ENCODE results near the gene SOS2.
"Not testable (repeated sequence)": the region's sequence is repeated elsewhere in the genome, so short reads cannot be mapped to it uniquely, and the experiment has no call there.

Gene SOS2

DNA sequence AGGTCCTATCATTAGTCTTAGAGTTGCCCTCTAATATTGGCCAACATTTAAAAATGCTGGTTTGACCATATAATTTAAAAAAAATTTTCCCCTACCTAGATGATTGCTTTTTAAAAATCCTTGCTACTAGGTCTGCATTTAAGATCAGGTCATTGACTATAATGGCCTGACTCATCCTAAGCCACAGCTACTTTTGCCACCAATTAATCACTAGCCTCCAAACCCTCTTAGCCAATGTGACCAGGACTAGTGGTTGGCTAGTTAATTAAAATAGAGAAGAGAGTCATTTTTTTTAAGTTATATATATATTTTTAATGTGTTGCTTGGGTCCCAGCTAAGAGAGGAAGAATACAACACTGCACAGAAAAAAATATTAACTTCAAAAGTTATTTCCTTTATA lies 57.5 kb downstream of the SOS2 start:
- peaks cover 32 to 96% (median 49%) of the 10 kb centered on the region in 11 experiments for H3K36me3 ChIP-seq
- no peak for TF ChIP-seq Cebpa-rat (IDR thresholded peaks at IDR 0.05)
- H3K27ac ChIP-seq, result no peak overlapping the region
- no peaks in the 10 kb centered on the region for H3K27me3 ChIP-seq
- H3K9ac ChIP-seq, result no peak overlapping the region
- H3K9me3 ChIP-seq (replicated peaks in 1 of 11), result no peaks in the 10 kb centered on the region
- 0 out of 20 replicates have a peak, but pooled peaks cover 0 to 5% (median 0%) of the 10 kb centered on the region in 10 experiments for H3K4me1 ChIP-seq
- no peak overlapping the region for H3K4me2 ChIP-seq
- no peak overlapping the region for H3K4me3 ChIP-seq
- H4K20me1 ChIP-seq, result no peaks in the 10 kb centered on the region

DNA sequence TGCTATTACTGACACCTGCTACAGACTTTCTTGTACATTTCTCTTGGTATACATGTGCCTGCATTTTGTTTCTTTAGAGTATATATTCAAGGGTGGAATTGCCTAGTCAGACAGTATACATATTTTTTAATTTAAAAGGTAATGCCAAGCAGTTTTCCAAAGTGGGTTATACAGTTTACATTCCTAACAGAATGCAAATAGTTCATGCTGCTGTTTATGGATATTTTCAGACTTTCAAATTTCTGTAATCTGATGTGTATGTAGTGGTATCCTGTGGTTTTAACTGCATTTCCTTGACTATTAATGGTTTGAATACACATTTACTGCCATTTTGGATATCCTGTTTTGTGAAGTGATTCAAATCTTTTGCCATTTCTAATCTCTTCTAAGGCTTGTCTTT lies 59.5 kb downstream of the SOS2 start:
- Histone ChIP-seq H3K27ac (no peak overlapping the region), H4K20me1 (no peaks in the 10 kb centered on the region), H3K4me3 (no peak overlapping the region), H3K4me2 (no peak overlapping the region; a peak in 1 of 22 replicates), H3K36me3 (peaks cover 23 to 96% (median 40%) of the 10 kb centered on the region in 11 experiments), H3K9me3 (replicated peaks in 1 of 11) (no peaks in the 10 kb centered on the region), H3K9ac (no peak overlapping the region), H3K27me3 (no peaks in the 10 kb centered on the region), H3K4me1 (0 out of 20 replicates have a peak, but pooled peaks cover 0 to 5% (median 0%) of the 10 kb centered on the region in 10 experiments)
- no peak for TF ChIP-seq Cebpa-rat (IDR thresholded peaks at IDR 0.05)

DNA sequence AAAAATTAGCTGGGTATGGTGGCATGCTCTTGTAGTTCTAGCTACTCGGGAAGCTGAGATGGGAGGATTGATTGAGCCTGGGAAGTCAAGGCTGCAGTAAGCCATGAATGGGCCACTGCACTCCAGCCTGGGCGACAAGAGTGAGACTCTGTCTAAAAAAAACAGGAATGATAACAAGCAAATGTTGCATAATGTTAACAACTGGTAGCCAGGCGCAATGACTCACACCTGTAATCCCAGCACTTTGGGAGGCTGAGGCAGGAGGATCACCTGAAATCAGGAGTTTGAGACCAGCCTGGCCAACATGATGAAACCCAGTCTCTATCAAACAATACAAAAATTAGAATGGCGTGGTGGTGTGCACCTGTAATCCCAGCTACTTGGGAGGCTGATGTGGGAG lies 64.0 kb downstream of the SOS2 start:
- TF ChIP-seq Cebpa-rat (IDR thresholded peaks at IDR 0.05), result 0 out of 22 replicates have a peak, but pooled peaks of 1 of the 11 experiments have one; percentile 20
- H3K27me3 ChIP-seq; H3K27ac ChIP-seq; H4K20me1 ChIP-seq; H3K4me2 ChIP-seq; H3K9me3 ChIP-seq (replicated peaks in 1 of 11); H3K4me1 ChIP-seq; H3K4me3 ChIP-seq; H3K9ac ChIP-seq: not testable (repeated sequence)
- peaks cover 8 to 86% (median 29%) of the 10 kb centered on the region in 11 experiments; a peak in 20 of 22 replicates for H3K36me3 ChIP-seq

DNA sequence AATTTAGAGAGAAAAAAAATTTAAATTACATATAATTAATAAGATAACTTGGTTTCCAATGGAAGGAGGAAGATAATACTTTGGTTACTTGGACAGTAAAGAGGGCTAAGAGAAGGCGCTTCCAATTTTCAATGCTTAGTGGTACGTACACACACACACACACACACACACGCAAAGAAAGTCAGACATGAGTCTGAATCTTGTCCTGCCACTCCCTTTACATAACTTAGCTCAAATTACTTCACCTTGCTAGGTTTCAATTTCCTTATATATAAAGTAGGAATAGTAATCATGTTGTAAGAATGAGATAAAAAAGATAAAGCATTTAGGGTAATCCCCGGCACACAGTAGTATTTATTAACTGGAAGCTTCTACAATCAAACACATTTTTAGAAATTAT lies 75.3 kb downstream of the SOS2 start:
- no peak overlapping the region for H3K9ac ChIP-seq
- 0 out of 22 replicates have a peak, but pooled peaks cover 0 to 3% (median 0%) of the 10 kb centered on the region in 11 experiments for H4K20me1 ChIP-seq
- H3K9me3 ChIP-seq (replicated peaks in 1 of 11), result no peaks in the 10 kb centered on the region
- H3K4me1 ChIP-seq, result peaks cover 0 to 8% (median 5%) of the 10 kb centered on the region in 10 experiments; a peak in 13 of 20 replicates
- no peak overlapping the region for H3K27ac ChIP-seq
- H3K4me3 ChIP-seq, result no peak overlapping the region
- H3K27me3 ChIP-seq, result no peaks in the 10 kb centered on the region
- peaks cover 45 to 95% (median 67%) of the 10 kb centered on the region in 11 experiments for H3K36me3 ChIP-seq
- H3K4me2 ChIP-seq, result no peak overlapping the region
- TF ChIP-seq Cebpa-rat (IDR thresholded peaks at IDR 0.05), result no peak

DNA sequence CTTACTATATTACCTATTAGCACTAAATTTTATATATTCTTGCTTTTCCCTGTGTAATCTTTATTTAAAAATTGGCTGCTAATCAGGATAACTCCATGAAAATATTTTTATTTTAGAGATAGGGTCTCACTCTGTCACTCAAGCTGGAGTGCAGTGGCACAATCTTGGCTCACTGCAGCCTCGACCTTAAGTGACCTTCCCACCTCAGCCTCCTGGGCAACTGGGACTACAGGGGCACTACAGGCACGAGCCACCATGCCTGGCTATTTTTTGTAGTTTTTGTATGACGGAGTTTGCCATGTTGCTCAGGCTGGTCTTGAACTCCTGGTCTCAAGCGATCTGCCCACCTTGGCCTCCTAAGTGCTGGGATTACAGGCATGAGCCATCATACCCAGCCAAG lies 82.6 kb downstream of the SOS2 start:
- H3K4me3 ChIP-seq, result no peak overlapping the region
- H3K36me3 ChIP-seq, result peaks cover 51 to 95% (median 71%) of the 10 kb centered on the region in 11 experiments

DNA sequence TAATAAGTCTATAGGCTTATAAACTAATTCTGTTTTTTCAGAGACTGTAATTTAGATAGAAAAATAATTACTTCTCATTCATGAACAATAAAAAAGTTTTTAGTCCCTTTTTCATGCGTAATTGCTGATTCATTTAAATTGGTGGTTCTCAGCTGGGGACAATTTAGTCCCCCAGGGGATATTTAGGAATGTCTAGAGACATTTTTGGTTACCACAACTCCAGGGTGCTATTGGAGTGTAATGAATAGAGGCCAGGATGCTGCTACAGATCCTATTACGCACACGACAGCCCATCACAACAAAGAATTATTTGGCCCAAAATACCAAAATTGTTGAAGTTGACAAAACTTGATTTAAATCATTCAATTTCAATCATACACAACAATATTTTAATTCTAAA lies 92.2 kb downstream of the SOS2 start:
- Histone ChIP-seq H3K27ac (no peak overlapping the region), H3K36me3 (peaks cover 7 to 75% (median 22%) of the 10 kb centered on the region in 11 experiments; a peak in 21 of 22 replicates), H3K4me3 (no peak overlapping the region), H3K4me1 (no peaks in the 10 kb centered on the region), H4K20me1 (0 out of 22 replicates have a peak, but pooled peaks cover 0 to 3% (median 0%) of the 10 kb centered on the region in 11 experiments), H3K9ac (no peak overlapping the region), H3K27me3 (no peaks in the 10 kb centered on the region), H3K9me3 (replicated peaks in 1 of 11) (no peaks in the 10 kb centered on the region), H3K4me2 (no peak overlapping the region)
- TF ChIP-seq Cebpa-rat (IDR thresholded peaks at IDR 0.05), result no peak

More for the DNA sequence above, 82.6 kb downstream of the SOS2 start:
- no peaks in the 10 kb centered on the region for H4K20me1 ChIP-seq
- H3K27ac ChIP-seq, result no peak overlapping the region
- no peak for TF ChIP-seq Cebpa-rat (IDR thresholded peaks at IDR 0.05)
- no peaks in the 10 kb centered on the region for H3K9me3 ChIP-seq (replicated peaks in 1 of 11)
- no peak overlapping the region for H3K4me2 ChIP-seq
- peaks cover 0 to 13% (median 7%) of the 10 kb centered on the region in 10 experiments; a peak in 13 of 20 replicates for H3K4me1 ChIP-seq
- H3K27me3 ChIP-seq, result no peaks in the 10 kb centered on the region
- H3K9ac ChIP-seq, result no peak overlapping the region

DNA sequence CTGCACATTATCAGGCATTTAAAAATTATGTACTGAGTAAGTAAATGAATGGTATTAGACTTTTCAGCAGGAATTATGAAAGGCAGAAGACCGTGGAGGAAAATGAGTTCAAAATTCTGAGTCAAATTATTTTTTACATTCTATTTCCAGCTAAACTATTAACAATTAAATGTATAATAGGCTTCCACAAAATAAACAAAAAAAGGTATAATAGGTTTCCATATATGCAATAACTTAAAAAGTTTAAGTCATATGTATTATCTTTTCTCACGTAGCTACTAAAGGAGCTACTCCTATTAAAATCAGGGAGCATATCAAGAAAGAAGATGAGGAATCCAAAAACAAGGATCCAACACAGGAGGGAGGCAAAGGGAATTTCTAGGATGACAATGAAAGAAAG lies 103.6 kb downstream of the SOS2 start:
- Histone ChIP-seq H3K27me3 (no peaks in the 10 kb centered on the region), H3K4me3 (no peak overlapping the region), H4K20me1 (no peaks in the 10 kb centered on the region; a peak in 1 of 22 replicates), H3K27ac (no peak overlapping the region), H3K9ac (no peak overlapping the region), H3K9me3 (replicated peaks in 1 of 11) (0 out of 22 replicates have a peak, but pooled peaks cover 0 to 5% (median 0%) of the 10 kb centered on the region in 11 experiments), H3K36me3 (peaks cover 48 to 98% (median 85%) of the 10 kb centered on the region in 11 experiments), H3K4me1 (no peaks in the 10 kb centered on the region), H3K4me2 (no peak overlapping the region)
- no peak for TF ChIP-seq Cebpa-rat (IDR thresholded peaks at IDR 0.05)

DNA sequence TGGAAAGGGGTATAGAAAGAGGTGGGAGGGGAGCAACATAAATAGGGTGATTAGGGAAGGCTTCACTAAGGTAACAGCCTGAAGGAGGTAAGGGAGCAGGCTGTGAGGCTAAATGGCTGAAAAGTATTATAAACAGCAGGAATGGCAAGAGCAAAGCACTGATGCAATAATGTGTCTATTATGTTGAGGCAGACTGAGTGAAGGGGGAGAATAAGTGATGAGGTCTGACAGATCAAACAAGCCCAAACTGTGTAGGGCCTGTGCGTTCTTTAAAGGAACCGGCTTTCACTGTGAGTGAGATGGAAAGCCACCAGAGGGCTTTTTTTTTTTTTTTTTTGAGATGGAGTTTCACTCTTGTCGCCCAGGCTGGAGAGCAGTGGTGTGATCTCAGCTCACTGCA lies 108.3 kb downstream of the SOS2 start:
- Histone ChIP-seq H3K9me3 (replicated peaks in 1 of 11) (no peaks in the 10 kb centered on the region), H3K9ac (no peak overlapping the region), H3K27me3 (no peaks in the 10 kb centered on the region), H3K4me1 (no peaks in the 10 kb centered on the region), H3K36me3 (peaks cover 26 to 91% (median 67%) of the 10 kb centered on the region in 11 experiments), H3K4me3 (no peak overlapping the region), H3K4me2 (no peak overlapping the region), H4K20me1 (no peaks in the 10 kb centered on the region; a peak in 1 of 22 replicates), H3K27ac (no peak overlapping the region)
- no peak for TF ChIP-seq Cebpa-rat (IDR thresholded peaks at IDR 0.05)

DNA sequence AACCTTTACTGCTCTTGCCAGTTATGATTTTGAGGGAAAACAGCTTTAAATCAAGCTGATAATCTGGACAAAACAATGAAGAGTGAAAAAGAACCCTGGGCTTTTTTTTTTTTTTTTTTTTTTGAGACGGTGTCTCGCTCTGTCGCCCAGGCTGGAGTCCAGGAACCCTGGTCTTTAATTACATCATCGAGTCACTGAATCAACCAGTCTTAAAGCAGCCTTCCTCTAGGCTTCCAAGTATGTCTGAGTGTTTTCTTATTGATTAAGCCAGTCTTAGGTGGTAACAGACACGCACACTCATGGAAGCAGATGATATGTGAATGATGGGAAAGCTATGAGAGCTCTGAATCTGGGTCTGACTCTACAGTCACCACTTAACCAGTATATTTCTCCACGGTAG lies 109.1 kb downstream of the SOS2 start:
- TF ChIP-seq Cebpa-rat (IDR thresholded peaks at IDR 0.05), result no peak
- H3K27me3 ChIP-seq, result no peaks in the 10 kb centered on the region
- peaks cover 24 to 88% (median 60%) of the 10 kb centered on the region in 11 experiments for H3K36me3 ChIP-seq
- no peak overlapping the region for H3K4me2 ChIP-seq
- H3K27ac ChIP-seq, result no peak overlapping the region
- peaks cover 0 to under 1% (median 0%) of the 10 kb centered on the region in 10 experiments; a peak in 2 of 20 replicates for H3K4me1 ChIP-seq
- H3K9ac ChIP-seq, result no peak overlapping the region
- no peak overlapping the region for H3K4me3 ChIP-seq
- H4K20me1 ChIP-seq, result no peaks in the 10 kb centered on the region; a peak in 1 of 22 replicates
- no peaks in the 10 kb centered on the region for H3K9me3 ChIP-seq (replicated peaks in 1 of 11)

DNA sequence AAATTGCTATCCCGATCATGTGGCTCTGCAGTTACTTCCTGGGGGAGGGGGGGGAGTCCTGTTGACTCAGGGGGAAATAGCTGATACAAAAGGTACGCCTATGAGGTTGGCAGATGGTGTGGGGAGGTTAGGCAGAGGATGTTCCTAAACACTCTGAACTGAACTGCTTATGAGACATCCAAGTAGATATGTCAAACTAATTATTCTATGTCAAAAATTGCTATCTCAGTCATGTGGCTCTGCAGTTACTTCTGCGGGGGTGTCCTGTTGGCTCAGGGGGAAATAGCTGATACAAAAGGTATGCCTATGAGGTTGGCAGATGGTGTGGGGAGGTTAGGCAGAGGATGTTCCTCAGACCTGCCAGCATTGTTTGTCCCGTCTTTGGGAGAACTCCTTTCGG lies 109.9 kb downstream of the SOS2 start:
- Histone ChIP-seq H3K4me1 (peaks cover 2 to 7% (median 6%) of the 10 kb centered on the region in 10 experiments; a peak in 13 of 20 replicates), H3K4me2 (no peak overlapping the region), H3K9me3 (replicated peaks in 1 of 11) (no peaks in the 10 kb centered on the region), H3K36me3 (peaks cover 24 to 80% (median 55%) of the 10 kb centered on the region in 11 experiments), H3K9ac (no peak overlapping the region), H4K20me1 (no peaks in the 10 kb centered on the region; a peak in 1 of 22 replicates), H3K27ac (no peak overlapping the region), H3K27me3 (no peaks in the 10 kb centered on the region), H3K4me3 (no peak overlapping the region)
- TF ChIP-seq Cebpa-rat (IDR thresholded peaks at IDR 0.05), result no peak

All from BLaER1 treated with 17β-estradiol and CSF1 and Interleukin-3, amounts not matched to agents 10 nM and 100 nM (cell line).